Stimulated activated CD4-positive, alpha-beta T cell treated with anti-CD3 and anti-CD28 coated beads, Interleukin-12 subunit alpha, Interleukin-12 subunit beta, amount 100 ng/mL, for 4 hours (primary cell): ENCODE results near the gene EYA4.

Source experiments
- DNase-seq: peaks from one replicate; pipeline ENCODE4 v3.0.0-alpha.2; 2020

The EYA4 gene

DNA sequence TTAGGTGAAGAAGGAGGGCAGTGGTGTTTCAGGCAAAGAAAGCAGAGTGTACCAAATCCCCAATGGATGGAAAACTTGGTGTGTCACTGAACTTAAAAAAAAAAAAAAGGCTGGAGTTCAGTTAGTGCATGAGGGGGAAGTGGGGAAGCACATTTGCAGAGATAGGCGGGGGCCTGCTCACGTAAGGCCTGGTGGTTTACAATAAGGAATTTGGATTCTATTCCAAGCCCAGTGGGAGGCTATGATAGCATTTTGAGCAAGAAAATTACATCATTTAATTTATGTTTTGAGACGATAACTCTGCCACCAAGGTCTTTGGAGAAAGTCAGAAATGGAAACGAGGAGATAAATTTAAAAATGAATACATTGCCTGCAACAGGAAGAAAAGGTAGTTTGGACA, 225.5 kb downstream of the EYA4 start:
- no peak for DNase-seq

DNA sequence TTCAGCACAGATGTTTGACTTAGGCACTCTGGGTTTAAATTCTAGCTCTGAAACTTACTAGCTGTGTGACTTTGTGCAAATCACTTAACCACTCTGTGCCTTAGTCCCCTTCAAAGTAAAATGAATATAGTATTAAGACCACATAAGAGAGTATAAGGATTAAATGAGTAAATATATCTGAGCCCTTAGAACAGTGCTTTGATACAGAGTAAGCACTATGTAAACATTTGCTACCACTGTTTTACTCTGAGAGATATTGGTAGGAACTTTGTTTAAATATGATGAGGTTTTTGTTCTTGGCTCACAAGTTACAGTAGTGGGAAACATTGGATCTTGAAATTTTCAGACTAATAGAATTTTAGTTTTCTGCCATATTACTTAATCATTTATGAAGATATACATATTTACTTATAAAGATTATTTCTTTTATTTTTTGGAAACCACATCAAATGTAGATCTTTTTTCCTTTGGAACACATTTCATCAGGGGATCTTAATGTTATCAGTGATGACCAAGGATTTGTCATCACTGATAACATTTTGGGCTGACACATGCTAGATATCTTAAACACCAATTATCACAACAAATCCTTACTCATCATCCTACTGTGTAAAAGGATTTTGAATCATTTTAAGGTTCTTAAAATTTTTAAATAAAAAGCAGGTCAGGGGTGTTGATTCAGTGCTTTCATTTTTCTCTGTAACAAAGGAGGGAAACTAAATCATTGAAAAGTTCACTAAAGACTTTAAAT, 226.2 kb downstream of the EYA4 start:
- DNase-seq = no peak

DNA sequence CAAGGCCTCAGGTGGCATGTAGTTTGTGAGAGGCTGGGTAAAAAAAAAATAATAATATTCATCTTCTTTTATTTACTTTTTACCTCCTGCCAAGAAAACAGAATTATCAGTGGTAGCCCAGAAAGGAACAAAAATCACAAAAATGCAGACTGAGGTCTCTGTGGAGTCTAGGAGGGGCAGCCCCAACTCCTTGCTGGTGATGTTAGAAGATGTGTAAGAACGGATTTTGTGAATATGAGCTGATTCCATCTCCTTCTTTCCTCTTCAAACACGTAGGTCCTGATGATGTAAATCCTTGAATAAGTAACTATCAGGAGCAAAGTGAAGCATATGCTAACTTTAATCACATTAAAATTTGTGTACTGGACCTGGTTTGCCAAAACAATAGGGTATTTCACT, 226.8 kb downstream of the EYA4 start:
- DNase-seq = no peak

GRCh38 chr6:133468591-133468990, 227.4 kb downstream of the EYA4 start:
- no peak for DNase-seq

DNA sequence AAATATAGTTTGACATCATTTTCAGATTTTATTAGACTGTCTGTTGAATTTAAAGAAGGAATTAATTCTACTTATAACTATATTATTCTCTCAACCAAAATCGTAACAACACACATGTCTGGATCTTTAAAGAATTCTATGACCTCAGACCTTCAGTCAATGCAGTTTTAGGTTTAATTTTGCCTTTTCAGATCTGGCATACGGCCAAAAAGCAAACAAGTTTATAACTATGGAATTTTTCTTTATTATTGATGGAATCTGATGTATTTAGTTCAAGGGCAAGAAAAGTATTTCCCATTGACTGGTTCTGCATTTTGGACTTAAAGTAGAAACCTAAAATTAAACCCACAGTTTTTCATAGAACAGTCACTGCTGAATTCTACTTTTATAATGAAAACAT, 233.4 kb downstream of the EYA4 start:
- DNase-seq = no peak

DNA sequence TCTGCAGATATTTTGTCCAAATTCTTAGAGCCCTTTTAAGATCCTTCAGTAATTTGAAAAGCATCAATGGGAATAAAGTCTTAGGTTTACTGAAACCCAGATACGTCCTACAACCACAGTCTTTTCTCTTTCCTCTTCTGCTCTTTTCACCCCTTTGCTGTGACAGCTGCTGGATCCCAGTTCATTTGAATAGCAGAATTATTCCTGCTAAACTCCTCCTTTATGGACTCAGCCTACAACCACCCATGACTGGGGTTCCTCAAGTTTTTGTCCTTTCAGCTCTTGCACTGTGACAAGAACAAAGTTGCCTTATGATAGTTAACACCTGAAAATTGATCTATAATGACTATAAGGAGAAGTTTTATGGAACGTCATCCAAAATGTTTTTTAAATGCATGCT, 237.5 kb downstream of the EYA4 start:
- no peak for DNase-seq

DNA sequence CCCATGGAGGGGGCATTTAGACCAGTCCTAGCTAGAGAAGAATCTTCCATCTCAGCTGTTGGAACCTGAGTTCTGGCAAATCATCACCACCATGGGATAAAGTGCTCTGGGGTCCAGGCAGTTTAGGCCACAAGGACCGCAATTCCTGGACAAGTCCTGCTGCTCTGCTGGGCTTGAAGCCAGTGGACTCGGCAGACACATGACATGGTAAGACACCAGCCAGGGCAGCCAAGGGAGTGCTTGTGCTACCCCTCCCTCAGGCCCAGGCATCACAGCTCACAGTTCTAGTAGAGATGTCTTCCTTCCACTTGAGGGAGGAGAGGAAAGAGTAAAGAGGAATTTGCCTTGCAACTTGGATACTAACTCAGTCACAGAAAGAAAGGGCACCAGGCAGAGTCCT, 246.0 kb downstream of the EYA4 start:
- DNase-seq = no peak

- DNase-seq = no peak
Measured at GRCh38 chr6:133495205-133495903, 254.2 kb downstream of the EYA4 start.

DNA sequence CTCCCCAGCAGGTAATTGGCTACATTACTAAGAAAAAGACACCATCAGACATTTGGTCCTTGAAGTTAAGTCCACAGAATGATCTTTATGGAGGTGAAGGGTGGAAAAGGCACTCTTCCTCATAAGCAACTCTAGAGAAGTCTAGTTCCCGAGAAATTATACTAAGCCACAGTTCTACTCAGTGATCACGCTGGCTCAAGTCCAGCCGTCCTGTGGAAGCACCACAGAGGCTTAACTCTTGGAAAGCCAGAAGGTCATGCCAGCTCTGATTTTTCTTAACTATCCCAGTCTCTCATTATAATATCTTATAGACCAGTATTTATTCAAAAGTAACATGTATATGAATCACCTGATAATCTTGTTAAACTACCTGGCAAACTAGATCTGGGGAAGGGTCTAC, 258.5 kb downstream of the EYA4 start:
- no peak for DNase-seq

- DNase-seq = no peak
Measured at GRCh38 chr6:133501675-133502270, 260.6 kb downstream of the EYA4 start.

DNA sequence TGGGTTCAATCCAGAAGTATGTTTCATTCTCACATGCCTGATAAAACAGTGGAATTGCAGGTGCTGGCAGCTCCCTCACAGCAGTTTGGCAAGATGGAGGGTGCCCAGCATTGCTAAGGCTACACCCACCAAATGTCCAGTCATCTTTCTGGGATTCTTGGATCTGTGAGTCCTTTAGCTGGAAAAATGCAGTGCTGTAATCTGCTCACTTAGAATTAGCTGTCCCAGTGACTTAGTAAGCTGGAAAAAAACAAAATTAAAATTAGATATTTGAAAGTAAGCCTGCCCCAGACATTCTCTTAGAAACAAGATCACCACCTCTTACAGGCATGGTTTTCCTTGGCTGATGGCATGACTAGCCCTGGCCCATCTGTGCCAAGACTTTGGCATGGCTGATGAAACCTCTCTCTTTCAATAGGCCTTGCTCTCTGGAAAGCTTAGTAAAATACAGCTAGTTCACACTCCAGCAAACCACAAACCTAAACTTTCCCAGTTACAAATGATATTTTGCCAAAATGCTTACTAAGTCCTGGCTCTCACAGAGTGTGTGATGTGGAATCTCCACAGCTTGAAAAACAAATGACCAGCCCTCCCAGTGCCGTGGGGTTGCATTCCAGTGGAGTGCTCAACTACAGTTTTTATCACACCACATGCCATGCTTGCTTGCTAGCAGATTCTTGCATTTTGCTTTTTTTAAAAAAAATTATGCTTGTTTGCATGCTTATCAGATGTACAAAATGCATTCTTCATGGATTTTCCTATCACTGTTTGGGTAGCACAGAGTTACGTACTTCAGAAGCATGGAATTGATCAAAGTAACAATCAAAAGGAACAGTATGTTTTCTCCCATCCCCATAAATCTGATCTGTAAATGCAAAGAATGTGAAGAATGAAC, 261.5 kb downstream of the EYA4 start:
- DNase-seq = no peak

- no peak for DNase-seq
Measured at GRCh38 chr6:133503336-133503729, 262.2 kb downstream of the EYA4 start.

GRCh38 chr6:133504158-133504557, 263.0 kb downstream of the EYA4 start:
- no peak for DNase-seq

- no peak for DNase-seq
Measured at GRCh38 chr6:133504761-133505160, 263.6 kb downstream of the EYA4 start.

DNA sequence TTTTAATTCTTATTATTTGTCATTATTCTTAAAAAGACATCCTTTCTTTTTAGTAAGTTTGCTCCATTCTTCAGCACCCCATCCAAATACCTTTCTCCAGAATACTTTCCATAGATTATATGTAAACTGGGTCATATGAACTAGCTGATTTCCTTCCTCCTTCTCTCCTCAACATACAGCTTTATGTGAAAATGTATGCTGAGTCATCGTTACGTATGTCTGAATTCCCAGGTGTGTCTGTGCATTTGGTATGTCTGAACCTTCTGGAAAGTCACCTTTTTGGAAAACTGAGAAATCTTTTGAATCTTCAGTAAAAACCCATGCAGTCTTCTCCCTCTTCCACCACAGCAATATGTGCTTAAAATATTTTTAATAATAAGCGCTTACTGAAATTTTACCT, 264.5 kb downstream of the EYA4 start:
- no peak for DNase-seq

GRCh38 chr6:133512410-133513016, 271.4 kb downstream of the EYA4 start:
- DNase-seq = peak; percentile 3

DNA sequence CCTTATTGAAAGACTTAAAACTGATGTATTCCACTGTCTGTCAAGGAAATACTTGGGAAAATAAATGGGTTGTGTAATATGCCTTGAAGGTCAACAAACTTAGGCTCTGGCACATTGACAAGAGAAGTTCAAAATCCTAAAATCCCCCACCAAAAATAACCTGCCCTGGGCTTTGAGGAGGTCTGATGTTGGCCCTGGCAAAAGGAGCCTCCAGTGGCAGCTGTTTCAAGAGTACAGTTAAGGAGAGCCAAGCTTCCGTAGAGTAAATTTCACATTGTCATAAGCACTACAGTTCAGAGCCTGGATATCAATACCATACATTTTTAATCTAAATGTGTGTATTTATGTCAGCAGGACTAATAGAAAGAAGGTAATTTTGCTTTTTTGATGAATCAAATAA, 282.7 kb downstream of the EYA4 start:
- no peak for DNase-seq

GRCh38 chr6:133526436-133526835, 285.3 kb downstream of the EYA4 start:
- DNase-seq = no peak

DNA sequence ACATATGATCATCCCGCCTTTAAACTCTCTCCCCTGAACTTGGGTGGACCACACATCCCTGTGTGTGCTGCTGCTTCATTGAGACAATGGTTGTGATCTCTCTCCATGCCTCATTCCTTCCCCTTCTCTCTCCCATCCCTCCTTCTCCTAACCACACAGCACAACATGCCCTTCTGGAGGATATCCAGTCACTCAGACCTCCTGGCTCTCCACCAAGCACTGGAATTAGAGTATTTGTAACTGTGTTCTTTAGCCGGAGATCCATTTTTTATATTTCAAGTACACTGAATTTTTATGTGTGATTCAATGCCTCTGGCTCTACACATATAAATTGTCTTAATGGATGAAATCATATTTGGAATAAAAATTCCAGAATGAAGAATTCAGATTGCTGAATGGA, 287.4 kb downstream of the EYA4 start:
- DNase-seq = no peak

- no peak for DNase-seq
Measured at GRCh38 chr6:133532908-133533307, 291.8 kb downstream of the EYA4 start.

DNA sequence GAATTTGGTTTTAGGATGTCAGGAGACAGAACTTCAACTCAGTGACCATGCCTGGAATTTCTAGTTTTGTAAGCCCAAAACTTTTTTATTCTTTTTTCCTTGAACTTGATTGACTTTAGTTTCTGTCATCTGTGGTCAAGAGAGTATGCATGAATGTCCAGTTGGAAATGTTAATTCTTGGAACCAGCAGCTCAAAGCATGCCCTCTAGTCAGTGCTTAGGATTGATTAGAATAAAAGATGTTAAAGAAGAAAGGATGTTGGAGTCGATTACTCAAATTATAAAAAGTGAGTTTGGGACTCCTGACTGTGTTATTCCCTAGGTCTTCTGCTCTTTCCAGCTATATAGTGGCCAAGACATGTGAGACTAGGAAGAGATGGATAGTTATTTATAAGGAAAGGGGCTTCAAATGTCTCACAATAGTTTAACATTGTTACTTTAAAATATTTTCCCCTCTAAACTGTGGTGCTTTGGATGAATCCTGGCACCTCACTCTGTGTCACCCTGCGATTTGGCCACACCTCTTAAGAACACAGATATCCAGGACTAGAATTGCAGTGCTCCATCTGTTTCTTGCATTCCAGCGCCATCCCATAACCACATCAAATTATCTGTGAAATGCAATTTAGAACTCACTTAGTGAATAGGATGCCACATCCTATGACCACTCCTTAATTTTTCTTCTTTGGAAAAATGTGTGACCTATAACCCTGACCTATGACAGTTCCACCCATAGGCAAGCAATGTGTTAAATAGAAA, 298.5 kb downstream of the EYA4 start:
- no peak for DNase-seq

DNA sequence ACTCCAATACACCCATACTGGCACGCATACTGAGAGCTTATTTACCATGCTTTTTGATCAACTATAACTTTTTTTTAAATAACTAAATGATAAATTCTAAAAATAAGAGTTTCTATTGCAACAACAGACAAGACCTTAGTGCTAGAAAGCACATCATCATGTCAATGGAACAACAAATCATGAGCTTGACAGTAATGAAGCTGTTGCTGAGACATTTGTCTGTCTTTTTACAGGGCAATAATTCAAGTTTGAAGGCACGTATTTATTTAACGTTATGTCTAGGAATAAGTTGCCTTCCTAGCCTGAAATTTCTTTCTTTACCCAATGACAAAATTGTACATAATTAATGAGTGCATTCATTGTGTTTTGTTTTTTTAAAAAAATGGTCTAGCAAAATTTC, 299.2 kb downstream of the EYA4 start:
- DNase-seq = no peak
